ENCODE results near the gene VAV1.

DNA sequence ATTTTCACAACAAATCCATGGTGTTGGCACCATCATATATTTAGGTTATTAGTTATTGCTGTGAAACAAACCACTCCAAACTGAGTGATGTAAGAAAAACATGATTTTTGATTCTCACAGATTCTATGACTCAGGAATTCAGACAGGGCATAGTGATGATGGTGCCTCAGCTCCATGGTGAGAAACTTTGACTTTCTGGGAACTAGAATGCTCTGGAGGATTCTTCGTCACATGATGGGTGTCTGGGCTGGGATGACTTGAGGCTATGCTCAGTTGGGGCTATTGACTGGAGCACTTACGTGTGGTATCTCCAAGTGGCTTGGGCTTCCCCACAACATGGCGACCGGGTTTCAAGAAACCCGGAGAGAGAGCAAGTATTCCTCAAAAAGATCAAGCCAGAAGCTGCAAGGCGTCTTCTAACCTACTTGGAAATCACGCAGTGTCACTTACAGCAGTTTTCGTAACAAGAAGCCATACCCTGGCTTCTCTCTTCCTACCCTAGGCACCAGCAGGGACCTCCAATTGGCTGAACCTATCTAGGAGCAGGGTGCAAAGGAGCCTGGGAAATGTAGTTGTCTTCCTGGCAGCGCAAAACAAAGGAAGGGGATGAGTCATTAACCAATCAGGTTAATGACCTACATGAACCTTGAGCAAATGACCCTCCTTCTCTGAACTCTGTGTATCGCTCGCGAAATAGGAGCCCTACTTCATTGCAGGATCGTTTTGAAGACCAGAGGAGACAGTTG lies 22.4 kb downstream of the VAV1 start:
- TF ChIP-seq, protein P1, sequence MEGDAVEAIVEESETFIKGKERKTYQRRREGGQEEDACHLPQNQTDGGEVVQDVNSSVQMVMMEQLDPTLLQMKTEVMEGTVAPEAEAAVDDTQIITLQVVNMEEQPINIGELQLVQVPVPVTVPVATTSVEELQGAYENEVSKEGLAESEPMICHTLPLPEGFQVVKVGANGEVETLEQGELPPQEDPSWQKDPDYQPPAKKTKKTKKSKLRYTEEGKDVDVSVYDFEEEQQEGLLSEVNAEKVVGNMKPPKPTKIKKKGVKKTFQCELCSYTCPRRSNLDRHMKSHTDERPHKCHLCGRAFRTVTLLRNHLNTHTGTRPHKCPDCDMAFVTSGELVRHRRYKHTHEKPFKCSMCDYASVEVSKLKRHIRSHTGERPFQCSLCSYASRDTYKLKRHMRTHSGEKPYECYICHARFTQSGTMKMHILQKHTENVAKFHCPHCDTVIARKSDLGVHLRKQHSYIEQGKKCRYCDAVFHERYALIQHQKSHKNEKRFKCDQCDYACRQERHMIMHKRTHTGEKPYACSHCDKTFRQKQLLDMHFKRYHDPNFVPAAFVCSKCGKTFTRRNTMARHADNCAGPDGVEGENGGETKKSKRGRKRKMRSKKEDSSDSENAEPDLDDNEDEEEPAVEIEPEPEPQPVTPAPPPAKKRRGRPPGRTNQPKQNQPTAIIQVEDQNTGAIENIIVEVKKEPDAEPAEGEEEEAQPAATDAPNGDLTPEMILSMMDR (IDR thresholded peaks at IDR 0.05), result no peak
- no peak for TF ChIP-seq POLR2A (IDR thresholded peaks at IDR 0.05)
- no peak for TF ChIP-seq EP300 (IDR thresholded peaks at IDR 0.05)

All from ovary (tissue), 3 donors.